GM12873 (cell line): ENCODE results near the gene CAGE1.

Experiments
- CTCF ChIP-seq: IDR thresholded peaks from 2 replicates; pipeline ENCODE4 v1.5.1; 2012; ENCODE audit warnings: low read depth, mild to moderate bottlenecking, moderate library complexity, low read length, control low read depth; ENCODE audit not compliant: insufficient read depth; ENCODE audit errors: missing control alignments

The CAGE1 gene

GRCh38 chr6:7309050-7309449, 80.5 kb downstream of the CAGE1 start:
- TF ChIP-seq CTCF: no peak

- no peak for TF ChIP-seq CTCF
Measured at GRCh38 chr6:7307533-7307932, 82.0 kb downstream of the CAGE1 start.

GRCh38 chr6:7304821-7305220, 84.7 kb downstream of the CAGE1 start:
- no peak for TF ChIP-seq CTCF

- TF ChIP-seq CTCF: no peak
Measured at GRCh38 chr6:7301702-7302101, 87.8 kb downstream of the CAGE1 start.

- TF ChIP-seq CTCF: no peak
Measured at GRCh38 chr6:7300926-7301325, 88.6 kb downstream of the CAGE1 start.

GRCh38 chr6:7298113-7298512, 91.4 kb downstream of the CAGE1 start:
- TF ChIP-seq CTCF: no peak

- TF ChIP-seq CTCF: no peak
Measured at GRCh38 chr6:7296602-7297001, 92.9 kb downstream of the CAGE1 start.
